Body of pancreas (tissue), 4 donors: Measurements from ENCODE around the gene CDV3.

Experiments used
- POLR2A ChIP-seq, 3 donors: fragments of 450-650 bp; IDR thresholded peaks; one replicate each; pipeline ENCODE4 v1.6.1; 2016; ENCODE audit warnings: antibody characterized with exemption in 3 of 3, mild to moderate bottlenecking in 2 of 3
- TF ChIP-seq, protein P1 (sequence below), 7 experiments: fragments of 450-650 bp in 4 of 7; fragments of 200-600 bp in 3 of 7; sonication (generic) in 3 of 7; IDR thresholded peaks; one replicate each; pipeline ENCODE4 v1.5.1; 2016 to 2019; ENCODE audit warnings: antibody characterized with exemption in 7 of 7

DNA sequence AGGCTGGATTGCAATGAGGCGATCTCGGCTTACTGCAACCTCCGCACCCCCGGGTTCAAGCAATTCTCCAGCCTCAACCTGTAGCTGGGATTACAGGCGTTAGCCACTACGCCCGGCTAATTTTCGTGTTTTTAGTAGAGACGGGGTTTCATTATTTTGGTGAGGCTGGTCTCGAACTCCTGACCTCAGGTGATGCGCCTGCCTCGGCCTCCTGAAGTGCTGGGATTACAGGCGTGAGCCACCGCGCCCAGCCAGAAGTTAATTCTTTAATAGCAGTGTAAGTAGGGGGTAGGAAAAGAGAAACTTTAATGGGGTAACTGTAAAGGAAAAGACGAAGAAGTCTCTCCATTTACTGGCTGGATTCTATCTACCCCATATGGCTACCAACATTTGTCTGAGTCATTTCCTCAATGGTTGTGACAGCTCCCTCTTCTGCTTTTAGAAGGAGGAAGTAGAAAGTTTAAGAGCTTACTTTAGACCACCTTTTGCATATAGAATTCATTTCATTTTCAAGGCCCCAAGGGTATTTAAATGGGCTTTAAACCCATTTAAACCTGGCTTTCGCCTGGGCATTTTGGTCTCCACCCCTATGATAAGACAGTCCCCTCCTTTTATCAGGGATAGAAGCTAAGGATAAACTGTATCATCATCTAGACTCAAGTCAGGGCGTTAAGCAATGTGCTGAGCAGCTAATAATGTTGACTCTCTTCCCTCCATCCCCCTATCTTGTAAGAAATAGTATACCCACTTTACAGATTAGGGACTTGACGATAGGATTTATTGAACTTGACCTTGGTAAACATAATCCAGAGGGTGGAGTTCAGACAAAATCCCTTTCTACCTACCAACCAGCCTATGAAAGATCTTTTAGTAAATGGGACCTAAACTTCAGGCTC, 1.1 kb upstream of the CDV3 start:
- TF ChIP-seq, protein P1, sequence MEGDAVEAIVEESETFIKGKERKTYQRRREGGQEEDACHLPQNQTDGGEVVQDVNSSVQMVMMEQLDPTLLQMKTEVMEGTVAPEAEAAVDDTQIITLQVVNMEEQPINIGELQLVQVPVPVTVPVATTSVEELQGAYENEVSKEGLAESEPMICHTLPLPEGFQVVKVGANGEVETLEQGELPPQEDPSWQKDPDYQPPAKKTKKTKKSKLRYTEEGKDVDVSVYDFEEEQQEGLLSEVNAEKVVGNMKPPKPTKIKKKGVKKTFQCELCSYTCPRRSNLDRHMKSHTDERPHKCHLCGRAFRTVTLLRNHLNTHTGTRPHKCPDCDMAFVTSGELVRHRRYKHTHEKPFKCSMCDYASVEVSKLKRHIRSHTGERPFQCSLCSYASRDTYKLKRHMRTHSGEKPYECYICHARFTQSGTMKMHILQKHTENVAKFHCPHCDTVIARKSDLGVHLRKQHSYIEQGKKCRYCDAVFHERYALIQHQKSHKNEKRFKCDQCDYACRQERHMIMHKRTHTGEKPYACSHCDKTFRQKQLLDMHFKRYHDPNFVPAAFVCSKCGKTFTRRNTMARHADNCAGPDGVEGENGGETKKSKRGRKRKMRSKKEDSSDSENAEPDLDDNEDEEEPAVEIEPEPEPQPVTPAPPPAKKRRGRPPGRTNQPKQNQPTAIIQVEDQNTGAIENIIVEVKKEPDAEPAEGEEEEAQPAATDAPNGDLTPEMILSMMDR (IDR thresholded peaks at IDR 0.05), result no peak
- no peak for TF ChIP-seq POLR2A (IDR thresholded peaks at IDR 0.05)
